Epithelial cell of umbilical artery (primary cell): ENCODE data around the gene RPL18A. TPM values are rescaled to one million over a fixed set of nuclear protein-coding genes. Genes with fewer than 3 reads are reported as not detected.

Experiments used
- total RNA-seq: library from RNA; depleted of rRNA; stranded (reverse); fragments of >200 nt; gene quantifications from 2 replicates; pipeline ENCODE4 v1.2.3, GENCODE V29; 2014

Gene RPL18A
- 858 and 936 TPM in 2 replicates for total RNA-seq

DNA sequence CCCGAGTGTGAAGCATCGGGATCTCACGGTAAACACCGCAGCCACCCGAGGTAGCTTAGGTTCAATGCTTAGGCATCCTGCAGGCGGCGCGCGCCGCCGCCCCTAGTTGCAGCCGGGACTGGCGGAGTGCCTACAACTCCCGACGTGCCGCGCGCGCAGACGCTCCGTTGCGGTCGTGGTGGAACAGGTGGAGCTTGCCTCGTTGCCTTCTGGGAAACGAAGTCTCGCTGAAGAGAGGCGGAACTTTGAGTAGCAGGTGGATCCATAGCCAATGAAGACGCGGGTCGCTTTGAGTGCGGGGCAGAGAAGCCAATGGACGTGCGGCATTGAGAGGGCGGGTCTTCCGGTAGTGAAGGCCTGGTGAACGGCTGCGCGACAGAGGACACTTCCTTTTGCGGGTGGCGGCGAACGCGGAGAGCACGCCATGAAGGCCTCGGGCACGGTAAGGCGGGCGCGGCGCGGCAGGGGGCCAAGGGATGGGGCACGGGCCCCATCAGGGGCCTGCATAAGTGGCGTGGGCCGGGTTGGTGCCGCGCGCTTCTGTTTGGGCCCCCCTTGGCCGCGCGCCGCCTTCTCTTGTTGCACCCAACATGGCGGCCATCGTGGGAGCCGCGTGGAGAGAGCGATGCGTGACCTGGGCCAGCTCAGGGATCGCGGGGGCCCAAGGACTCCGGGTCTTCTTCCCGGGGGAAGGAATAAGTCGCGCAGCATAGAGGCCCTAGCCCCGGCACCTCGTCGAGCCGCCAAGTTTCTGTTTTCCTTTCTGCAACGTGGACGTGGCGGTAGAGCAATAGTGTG lies at the start of gene RPL18A:
Gene RPL18A (plus strand): TSS at position 378 of the 798 bp plus-strand sequence. CDS start 47 bp downstream, at position 425.

DNA sequence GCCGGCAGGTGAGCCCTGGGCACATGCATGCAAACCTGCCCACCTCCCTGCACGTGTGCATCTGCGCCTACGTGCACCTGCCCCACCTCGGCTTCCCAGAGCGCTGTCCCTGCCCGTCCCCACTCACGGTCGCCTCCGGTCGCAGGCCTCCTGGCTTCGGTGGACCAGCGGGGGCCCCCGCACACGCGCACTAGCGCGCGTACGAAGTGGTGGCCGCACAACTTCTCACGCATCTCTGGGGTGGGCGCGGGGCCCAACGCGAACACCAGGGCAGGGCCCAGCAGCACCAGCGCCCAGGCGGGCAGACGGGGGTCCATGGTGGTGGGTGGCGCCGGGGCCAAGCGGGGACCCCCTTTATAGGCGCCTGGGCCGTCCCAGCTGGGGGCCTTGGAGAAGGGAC lies 38.5 kb upstream of the RPL18A start, which contains the start of gene INSL3:
Gene INSL3 (minus strand): TSS at position 330 of the 400 bp plus-strand sequence. CDS start 13 bp downstream, at position 317.

DNA sequence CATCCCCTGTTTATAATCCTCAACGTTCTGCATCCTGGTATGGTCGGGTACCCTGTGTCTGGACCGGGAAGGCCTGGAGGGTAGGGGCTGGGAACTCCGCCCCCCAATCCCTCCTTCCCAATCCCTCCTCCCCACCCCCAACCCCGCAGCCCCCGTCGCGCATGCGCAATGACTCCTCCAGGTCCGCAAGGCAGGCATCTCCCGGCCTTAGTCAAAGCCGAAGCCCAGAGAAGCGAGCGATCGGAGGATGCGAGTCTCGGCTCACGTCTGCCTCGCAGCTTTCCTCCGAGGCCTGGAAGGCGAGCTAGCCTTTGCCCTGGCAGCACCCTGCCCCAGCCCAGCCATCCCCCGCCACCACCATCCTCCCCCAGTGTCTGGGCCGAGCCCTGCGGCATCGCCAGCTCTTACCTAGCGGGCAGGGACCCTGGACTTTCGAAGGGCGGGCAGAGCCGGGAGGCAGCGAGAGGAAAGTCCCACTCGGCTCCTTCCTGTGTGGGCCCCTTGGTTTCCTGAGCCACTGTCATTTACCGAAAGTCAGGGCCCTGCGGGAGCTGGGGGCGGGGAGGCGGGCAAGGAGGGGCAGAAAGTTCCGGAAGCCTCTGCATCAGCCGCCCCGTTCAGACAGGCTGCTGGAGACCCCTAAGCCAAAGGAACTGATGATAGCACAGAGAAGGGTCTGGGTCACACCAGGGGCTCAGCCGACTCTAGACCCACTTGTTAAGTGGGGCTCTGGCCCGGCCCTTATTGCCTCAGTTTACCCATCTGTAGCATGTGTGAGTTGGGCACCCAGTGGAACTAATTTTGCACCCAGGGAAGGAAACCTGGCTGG lies 12.0 kb upstream of the RPL18A start, which contains the start of gene JAK3:
Gene JAK3 (minus strand): TSS at position 445 of the 829 bp plus-strand sequence. CDS start 3,565 bp downstream, outside the sequence.

GRCh38 chr19:17871878-17872250 lies 12.2 kb downstream of the RPL18A start, which contains the start of gene SLC5A5:
Gene SLC5A5, plus strand, starts transcription at chr19:17871945. Its CDS starts 375 bp downstream, at chr19:17872320.

Other genes starting within 250 kb of the RPL18A start
- gene UNC13A, start 171.6 kb upstream of the RPL18A start, total RNA-seq, result under 0.01 TPM in 1 of 2 replicates, not detected in the other
- 24.6 and 50.7 TPM in 2 replicates for gene MAP1S, start 140.4 kb upstream of the RPL18A start, total RNA-seq
- gene FCHO1, start 108.4 kb upstream of the RPL18A start, total RNA-seq, result 0.65 and 1.1 TPM in 2 replicates
- gene B3GNT3, start 64.8 kb upstream of the RPL18A start, total RNA-seq, result not detected in 2 replicates
- not detected in 2 replicates for gene INSL3, start 38.4 kb upstream of the RPL18A start, total RNA-seq
- 1.6 and 5.0 TPM in 2 replicates for gene JAK3, start 11.9 kb upstream of the RPL18A start, total RNA-seq
- not detected in 2 replicates for gene SLC5A5, start 12.0 kb downstream of the RPL18A start, total RNA-seq
- 46.1 and 54.0 TPM in 2 replicates for gene CCDC124, start 73.1 kb downstream of the RPL18A start, total RNA-seq
- not detected in 2 replicates for gene KCNN1, start 107.2 kb downstream of the RPL18A start, total RNA-seq
- gene ARRDC2, start 148.3 kb downstream of the RPL18A start, total RNA-seq, result 12.0 and 14.3 TPM in 2 replicates
- gene IL12RB1, start 227.0 kb downstream of the RPL18A start, total RNA-seq, result 0.15 TPM in 1 of 2 replicates, not detected in the other
- 0.30 and 0.32 TPM in 2 replicates for gene MAST3, start 237.9 kb downstream of the RPL18A start, total RNA-seq